Middle frontal gyrus (tissue), 1 donor: ENCODE data around the gene CSTA.
"Not testable (repeated sequence)": the region's sequence is repeated elsewhere in the genome, so short reads cannot be mapped to it uniquely, and the experiment has no call there.

Source experiments
- DNase-seq: peaks from one replicate; pipeline ENCODE4 v3.0.0-alpha.2; 2015; ENCODE audit warnings: low spot score; ENCODE audit errors: extremely low spot score

The CSTA gene

GRCh38 chr3:122322095-122323075 lies 2.7 kb upstream of the CSTA start:
- DNase-seq, result no peak

- no peak for DNase-seq
Observed at GRCh38 chr3:122325769-122326168, 721 bp downstream of the CSTA start.

- no peak for DNase-seq
Observed at GRCh38 chr3:122331886-122332285, 6.8 kb downstream of the CSTA start.

- DNase-seq, result no peak
Observed at GRCh38 chr3:122332551-122332950, 7.5 kb downstream of the CSTA start.

GRCh38 chr3:122342803-122343202 lies 17.8 kb downstream of the CSTA start:
- DNase-seq, result no peak

- DNase-seq, result no peak
Observed at GRCh38 chr3:122343654-122344053, 18.6 kb downstream of the CSTA start.

- no peak for DNase-seq
Observed at GRCh38 chr3:122349171-122349570, 24.1 kb downstream of the CSTA start.

GRCh38 chr3:122350814-122351418 lies 25.9 kb downstream of the CSTA start:
- no peak for DNase-seq

GRCh38 chr3:122351612-122352011 lies 26.6 kb downstream of the CSTA start:
- DNase-seq, result no peak

GRCh38 chr3:122353215-122353614 lies 28.2 kb downstream of the CSTA start:
- DNase-seq, result no peak

GRCh38 chr3:122353893-122354401 lies 28.9 kb downstream of the CSTA start:
- no peak for DNase-seq

- no peak for DNase-seq
Observed at GRCh38 chr3:122355612-122356011, 30.6 kb downstream of the CSTA start.

- DNase-seq, result no peak
Observed at GRCh38 chr3:122356402-122356801, 31.4 kb downstream of the CSTA start.

- DNase-seq, result no peak
Observed at GRCh38 chr3:122357828-122358702, 33.0 kb downstream of the CSTA start.

GRCh38 chr3:122358703-122359032 lies 33.6 kb downstream of the CSTA start:
- DNase-seq, result no peak

- DNase-seq, result no peak
Observed at GRCh38 chr3:122362026-122362425, 37.0 kb downstream of the CSTA start.

- DNase-seq, result no peak
Observed at GRCh38 chr3:122364490-122364889, 39.4 kb downstream of the CSTA start.

GRCh38 chr3:122365073-122365472 lies 40.0 kb downstream of the CSTA start:
- no peak for DNase-seq

- DNase-seq, result not testable (repeated sequence)
Observed at GRCh38 chr3:122365582-122366378, 40.7 kb downstream of the CSTA start.

GRCh38 chr3:122366379-122366749 lies 41.3 kb downstream of the CSTA start:
- DNase-seq, result no peak

- DNase-seq, result no peak
Observed at GRCh38 chr3:122374034-122374433, 49.0 kb downstream of the CSTA start.
